Erythroblast (primary cell): Measurements from ENCODE around the gene ZNF121.

Source experiments
- GATA1 ChIP-seq: IDR thresholded peaks from 2 replicates; pipeline ENCODE4 v1.6.1; 2011; ENCODE audit warnings: low read depth, mild to moderate bottlenecking, control low read depth, low read length, moderate library complexity
- POLR2A ChIP-seq: IDR thresholded peaks from 2 replicates; pipeline ENCODE4 v1.6.1; 2011; ENCODE audit warnings: mild to moderate bottlenecking, low read length

- TF ChIP-seq POLR2A: no peak
- no peak for TF ChIP-seq GATA1
Measured at GRCh38 chr19:9566729-9567128, 17.6 kb downstream of the ZNF121 start.
